Smooth muscle cell (in vitro differentiated cells): ENCODE data around the gene KCNMA1. TPM values are rescaled to one million over a fixed set of nuclear protein-coding genes. Genes with fewer than 3 reads are reported as not detected.
"Not testable (repeated sequence)": the region's sequence is repeated elsewhere in the genome, so short reads cannot be mapped to it uniquely, and the experiment has no call there.

Source experiments
- DNase-seq: peaks from one replicate; lab custom pipeline; 2025; ENCODE audit not compliant: unreplicated experiment; lab: John Stamatoyannopoulos, UW
- H2AFZ ChIP-seq: fragments of 200-600 bp; sonication (generic); 2 replicates; pipeline ENCODE4 v1.6.0; 2016; ENCODE audit warnings: antibody characterized with exemption, low read depth, mild to moderate bottlenecking
- H3F3A ChIP-seq: fragments of 200-600 bp; sonication (generic); 2 replicates; pipeline ENCODE4 v1.6.0; 2017; ENCODE audit warnings: antibody characterized with exemption, low read depth
- H3K27ac ChIP-seq: fragments of 200-600 bp; sonication (generic); 2 replicates; pipeline ENCODE4 v1.5.1; 2016; ENCODE audit warnings: low read depth, mild to moderate bottlenecking
- H3K27me3 ChIP-seq: fragments of 200-600 bp; sonication (generic); 2 replicates; pipeline ENCODE4 v1.6.1; 2016; ENCODE audit warnings: low read depth, mild to moderate bottlenecking
- H3K36me3 ChIP-seq: fragments of 200-600 bp; sonication (generic); 2 replicates; pipeline ENCODE4 v1.5.1; 2016; ENCODE audit warnings: low read depth
- H3K4me1 ChIP-seq: fragments of 200-600 bp; sonication (generic); 2 replicates; pipeline ENCODE4 v1.5.1; 2016; ENCODE audit warnings: low read depth
- H3K4me2 ChIP-seq: fragments of 200-600 bp; sonication (generic); 2 replicates; pipeline ENCODE4 v1.6.0; 2016; ENCODE audit warnings: mild to moderate bottlenecking
- H3K4me3 ChIP-seq: fragments of 200-600 bp; sonication (generic); 2 replicates; pipeline ENCODE4 v1.5.1; 2016; ENCODE audit warnings: mild to moderate bottlenecking
- H3K79me2 ChIP-seq: fragments of 200-600 bp; sonication (generic); 2 replicates; pipeline ENCODE4 v1.6.0; 2016; ENCODE audit warnings: low read depth, mild to moderate bottlenecking
- H3K9ac ChIP-seq: fragments of 200-600 bp; sonication (generic); 2 replicates; pipeline ENCODE4 v1.6.0; 2016; ENCODE audit warnings: low read depth
- H3K9me3 ChIP-seq: fragments of 200-600 bp; sonication (generic); replicated peaks from 2 replicates; pipeline ENCODE4 v1.5.1; 2016; ENCODE audit warnings: low read depth
- H4K20me1 ChIP-seq: fragments of 200-600 bp; sonication (generic); 2 replicates; pipeline ENCODE4 v1.6.0; 2016; ENCODE audit warnings: low read depth
- WGBS: methylation state at CpG from one replicate; pipeline ENCODE4 v1.1.7; 2016; ENCODE audit warnings: low lambda C conversion rate; 5-methylcytosine and 5-hydroxymethylcytosine counted together
- polyA plus RNA-seq: library from polyadenylated mRNA; unstranded; fragments of >200 nt; fragmentation: Nextera tagmentation; extraction: Ambion mirVana; gene quantifications from 2 replicates; pipeline ENCODE4 v1.2.1, GENCODE V29; 2016
- total RNA-seq: library from RNA; depleted of rRNA; stranded (reverse); fragments of >200 nt; gene quantifications from 2 replicates; pipeline ENCODE4 v1.2.3, GENCODE V29; 2014
- TF ChIP-seq, protein P1 (sequence below): fragments of 200-600 bp; sonication (generic); IDR thresholded peaks from 2 replicates; pipeline ENCODE4 v1.5.1; 2017; ENCODE audit warnings: borderline replicate concordance, mild to moderate bottlenecking, antibody characterized with exemption; ENCODE audit not compliant: insufficient read depth, poor library complexity, severe bottlenecking

KCNMA1 gene
- total and polyA plus RNA-seq, 2 experiments from 2014 or later: 9.1 to 23.4 TPM

DNA sequence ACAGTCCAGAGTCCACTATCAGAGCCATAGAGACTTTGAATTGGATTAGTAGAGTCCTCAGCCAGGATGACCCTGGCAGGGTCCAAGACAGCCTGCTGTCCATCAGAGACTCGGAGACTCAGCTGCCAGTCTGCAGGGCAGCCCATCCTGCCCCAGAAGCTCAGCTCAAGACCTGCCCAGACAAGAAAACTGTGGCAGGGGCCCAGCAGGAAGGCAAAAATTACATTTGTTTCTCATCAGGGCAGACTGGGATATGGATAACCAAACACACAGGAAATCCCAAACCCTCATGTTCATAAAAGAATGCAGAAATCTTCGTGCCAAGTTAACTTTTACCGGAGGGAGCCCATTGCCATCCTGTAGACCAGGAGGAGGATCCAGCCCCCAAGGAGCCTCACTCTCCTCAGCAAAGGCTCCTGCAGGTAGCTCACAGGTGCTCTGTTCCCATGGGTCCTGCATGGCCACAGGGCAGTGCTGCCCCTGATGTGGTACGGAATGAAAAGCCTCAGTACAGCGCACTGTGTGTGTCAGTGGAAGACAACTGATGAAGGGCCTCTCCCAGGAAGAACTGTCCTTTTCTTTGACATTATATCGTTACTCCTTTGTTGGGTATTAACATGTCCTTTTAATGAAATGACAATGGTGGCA lies 222.2 kb downstream of the KCNMA1 start:
- WGBS: 87% methylated on average over 6 of the region's 6 CpGs
- H3K9ac ChIP-seq: no peak overlapping the region
- no peak overlapping the region for H2AFZ ChIP-seq
- no peaks in the 10 kb centered on the region for H3K36me3 ChIP-seq
- DNase-seq: no peak
- no peaks in the 10 kb centered on the region for H3K9me3 ChIP-seq
- peaks cover 5% of the 10 kb centered on the region for H3F3A ChIP-seq
- peak overlapping the region; percentile 66 for H3K27ac ChIP-seq
- peak overlapping the region; percentile 50 for H3K4me2 ChIP-seq
- H3K79me2 ChIP-seq: no peaks in the 10 kb centered on the region
- no peaks in the 10 kb centered on the region for H3K27me3 ChIP-seq
- TF ChIP-seq, protein P1, sequence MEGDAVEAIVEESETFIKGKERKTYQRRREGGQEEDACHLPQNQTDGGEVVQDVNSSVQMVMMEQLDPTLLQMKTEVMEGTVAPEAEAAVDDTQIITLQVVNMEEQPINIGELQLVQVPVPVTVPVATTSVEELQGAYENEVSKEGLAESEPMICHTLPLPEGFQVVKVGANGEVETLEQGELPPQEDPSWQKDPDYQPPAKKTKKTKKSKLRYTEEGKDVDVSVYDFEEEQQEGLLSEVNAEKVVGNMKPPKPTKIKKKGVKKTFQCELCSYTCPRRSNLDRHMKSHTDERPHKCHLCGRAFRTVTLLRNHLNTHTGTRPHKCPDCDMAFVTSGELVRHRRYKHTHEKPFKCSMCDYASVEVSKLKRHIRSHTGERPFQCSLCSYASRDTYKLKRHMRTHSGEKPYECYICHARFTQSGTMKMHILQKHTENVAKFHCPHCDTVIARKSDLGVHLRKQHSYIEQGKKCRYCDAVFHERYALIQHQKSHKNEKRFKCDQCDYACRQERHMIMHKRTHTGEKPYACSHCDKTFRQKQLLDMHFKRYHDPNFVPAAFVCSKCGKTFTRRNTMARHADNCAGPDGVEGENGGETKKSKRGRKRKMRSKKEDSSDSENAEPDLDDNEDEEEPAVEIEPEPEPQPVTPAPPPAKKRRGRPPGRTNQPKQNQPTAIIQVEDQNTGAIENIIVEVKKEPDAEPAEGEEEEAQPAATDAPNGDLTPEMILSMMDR: no peak
- no peaks in the 10 kb centered on the region for H4K20me1 ChIP-seq
- peaks cover 6% of the 10 kb centered on the region for H3K4me1 ChIP-seq
- no peak overlapping the region for H3K4me3 ChIP-seq

DNA sequence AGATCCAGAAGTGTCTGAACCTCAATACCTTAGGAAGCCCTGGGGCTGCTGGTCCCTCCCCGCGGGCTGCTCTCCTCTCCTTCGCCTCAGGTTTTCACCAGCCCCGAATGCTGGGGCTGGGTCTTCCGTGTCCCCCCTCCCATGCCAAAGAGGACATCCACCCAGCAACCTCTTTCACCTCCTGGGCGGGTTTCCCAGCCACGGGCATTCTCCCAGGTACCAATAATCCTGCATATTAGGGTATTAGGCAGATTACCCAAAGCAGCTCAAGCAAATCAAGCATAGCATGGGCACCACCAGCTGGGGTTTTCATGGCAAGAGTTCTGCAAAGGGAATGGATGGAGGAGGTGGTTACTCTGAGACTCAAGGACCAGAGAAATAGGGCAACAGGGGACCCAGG lies 224.4 kb downstream of the KCNMA1 start:
- Histone ChIP-seq H3K9ac (no peak overlapping the region), H3K4me1 (peaks cover 6% of the 10 kb centered on the region), H3K27ac (no peak overlapping the region), H3K27me3 (no peaks in the 10 kb centered on the region), H3K9me3 (no peaks in the 10 kb centered on the region), H3K4me3 (no peak overlapping the region), H3K79me2 (no peaks in the 10 kb centered on the region), H3K36me3 (no peaks in the 10 kb centered on the region), H2AFZ (no peak overlapping the region), H4K20me1 (no peaks in the 10 kb centered on the region), H3K4me2 (no peak overlapping the region), H3F3A (peaks cover 5% of the 10 kb centered on the region)
- no peak for DNase-seq
- WGBS: 97% methylated on average over 7 of the region's 7 CpGs
- TF ChIP-seq, protein P1: no peak

DNA sequence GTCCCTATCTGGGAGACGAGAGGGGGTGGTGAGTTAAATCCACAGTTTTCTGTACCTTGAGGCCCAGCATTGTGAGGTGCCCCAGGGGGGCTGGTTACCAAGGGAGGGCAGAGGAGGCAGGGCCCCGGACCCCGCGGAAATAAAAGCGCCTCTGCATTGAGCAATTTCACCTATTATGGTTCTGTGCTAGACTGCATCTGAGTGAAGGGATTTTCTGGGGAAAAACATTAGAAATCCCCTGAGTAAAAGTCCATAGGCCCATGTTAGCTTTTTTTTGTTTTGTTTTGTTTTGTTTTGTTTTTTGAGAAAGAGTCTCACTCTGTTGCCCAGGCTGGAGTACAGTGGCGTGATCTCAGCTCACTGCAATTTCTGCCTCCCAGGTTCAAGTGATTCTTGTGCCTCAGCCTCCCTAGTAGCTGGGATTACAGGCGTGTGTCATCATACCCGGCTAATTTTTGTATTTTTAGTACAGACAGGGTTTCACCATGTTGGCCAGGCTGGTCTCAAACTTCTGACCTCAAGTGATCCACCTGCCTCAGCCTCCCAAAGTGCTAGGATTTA lies 225.0 kb downstream of the KCNMA1 start:
- H3F3A ChIP-seq, H3K9ac ChIP-seq, H4K20me1 ChIP-seq, H3K79me2 ChIP-seq, H3K36me3 ChIP-seq, H3K27me3 ChIP-seq, H2AFZ ChIP-seq, DNase-seq, H3K4me1 ChIP-seq, H3K27ac ChIP-seq, H3K9me3 ChIP-seq, H3K4me3 ChIP-seq, H3K4me2 ChIP-seq: not testable (repeated sequence)
- 92% methylated on average over 8 of the region's 8 CpGs for WGBS

DNA sequence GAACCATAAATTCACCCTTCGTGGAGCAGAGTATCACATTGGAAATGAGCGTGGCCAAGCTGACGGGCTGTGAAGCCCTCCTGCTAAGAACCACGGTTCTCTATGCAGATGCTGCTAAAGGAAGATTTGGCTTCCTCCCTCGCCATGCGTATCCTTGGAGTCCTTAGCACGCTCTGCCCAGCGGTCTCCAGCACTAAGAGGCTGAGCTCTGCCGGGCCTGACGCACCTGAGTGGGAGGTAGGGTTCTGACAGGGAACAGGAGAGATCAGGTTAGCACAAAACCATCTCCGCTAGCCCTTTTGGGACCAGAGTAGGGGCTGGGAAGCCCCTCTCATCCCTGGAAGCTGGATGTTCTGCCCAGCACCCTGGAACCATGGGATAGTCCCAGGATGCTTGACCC lies 225.8 kb downstream of the KCNMA1 start:
- Histone ChIP-seq H3K27ac (no peak overlapping the region), H3K4me3 (no peak overlapping the region), H2AFZ (no peak overlapping the region), H3K9ac (no peak overlapping the region), H3K4me2 (no peak overlapping the region), H3K79me2 (no peaks in the 10 kb centered on the region), H3F3A (peaks cover 5% of the 10 kb centered on the region), H3K36me3 (no peaks in the 10 kb centered on the region), H4K20me1 (no peaks in the 10 kb centered on the region), H3K9me3 (no peaks in the 10 kb centered on the region), H3K27me3 (no peaks in the 10 kb centered on the region), H3K4me1 (peaks cover 6% of the 10 kb centered on the region)
- WGBS: 98% methylated on average over 11 of the region's 11 CpGs
- no peak for DNase-seq
- TF ChIP-seq, protein P1: no peak
